GM10847 (cell line): ENCODE results near the gene RTEL1.

Experiments
- POLR2A ChIP-seq: IDR thresholded peaks from 2 replicates; pipeline ENCODE4 v1.6.1; 2011; ENCODE audit not compliant: insufficient read length; ENCODE audit errors: extremely low read depth

The RTEL1 gene

GRCh38 chr20:63735859-63736718, 78.0 kb downstream of the RTEL1 start, which contains the start of gene LIME1:
Gene LIME1, plus strand, starts transcription at chr20:63736664. Its CDS starts 886 bp downstream, at chr20:63737550.
- TF ChIP-seq POLR2A = peak; percentile 13

GRCh38 chr20:63736893-63737694, 79.0 kb downstream of the RTEL1 start:
- no peak for TF ChIP-seq POLR2A

GRCh38 chr20:63737695-63737944, 79.5 kb downstream of the RTEL1 start:
- TF ChIP-seq POLR2A = no peak

- TF ChIP-seq POLR2A = peak; percentile 18
Measured at GRCh38 chr20:63737945-63738686, 80.0 kb downstream of the RTEL1 start.

- TF ChIP-seq POLR2A = no peak
Measured at GRCh38 chr20:63738687-63739129, 80.6 kb downstream of the RTEL1 start.

GRCh38 chr20:63739130-63740069, 81.3 kb downstream of the RTEL1 start, which contains the start of gene SLC2A4RG:
Gene SLC2A4RG, plus strand, starts transcription at chr20:63739776. Its CDS starts 137 bp downstream, at chr20:63739913.
- TF ChIP-seq POLR2A = peak; percentile 6

- peak; percentile 6 for TF ChIP-seq POLR2A
Measured at GRCh38 chr20:63740070-63740626, 82.0 kb downstream of the RTEL1 start.

GRCh38 chr20:63740627-63741353, 82.7 kb downstream of the RTEL1 start:
- no peak for TF ChIP-seq POLR2A

- TF ChIP-seq POLR2A = no peak
Measured at GRCh38 chr20:63741354-63741675, 83.2 kb downstream of the RTEL1 start.

- TF ChIP-seq POLR2A = no peak
Measured at GRCh38 chr20:63741676-63742380, 83.7 kb downstream of the RTEL1 start.

- no peak for TF ChIP-seq POLR2A
Measured at GRCh38 chr20:63742381-63743024, 84.4 kb downstream of the RTEL1 start.

- no peak for TF ChIP-seq POLR2A
Measured at GRCh38 chr20:63743210-63743970, 85.3 kb downstream of the RTEL1 start.

- TF ChIP-seq POLR2A = no peak
Measured at GRCh38 chr20:63744158-63744557, 86.0 kb downstream of the RTEL1 start.
